Stimulated activated CD4-positive, alpha-beta T cell treated with anti-CD3 and anti-CD28 coated beads, Interleukin-4, amount 100 ng/mL, for 48 hours (primary cell): ENCODE data around the gene KCNAB2.
"Not testable (repeated sequence)": the region's sequence is repeated elsewhere in the genome, so short reads cannot be mapped to it uniquely, and the experiment has no call there.

Source experiments
- DNase-seq, 2 donors: peaks; one replicate each; pipeline ENCODE4 v3.0.0-alpha.2; 2020; ENCODE audit warnings: low read depth in 2 of 2

KCNAB2 gene

DNA sequence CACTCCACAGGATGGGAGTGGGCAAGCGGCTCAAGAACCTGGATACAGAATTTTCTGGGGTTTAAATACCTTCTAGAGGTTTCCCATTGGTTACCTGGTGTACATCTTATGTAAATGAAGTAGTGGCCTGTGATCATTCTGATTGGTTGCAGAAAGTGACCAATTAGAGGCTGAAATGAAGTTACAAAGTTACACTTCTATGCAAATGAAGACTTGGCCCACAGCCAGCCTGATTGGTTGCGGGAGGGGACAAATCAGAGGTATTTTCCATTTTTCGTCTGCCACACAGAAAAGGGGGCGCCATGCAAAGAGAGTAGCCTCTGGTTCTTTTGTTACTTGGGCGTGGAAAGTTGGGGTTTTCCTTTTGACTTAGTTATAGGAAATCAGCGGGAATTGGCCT, 8.9 kb downstream of the KCNAB2 start:
- DNase-seq, result no peak

DNA sequence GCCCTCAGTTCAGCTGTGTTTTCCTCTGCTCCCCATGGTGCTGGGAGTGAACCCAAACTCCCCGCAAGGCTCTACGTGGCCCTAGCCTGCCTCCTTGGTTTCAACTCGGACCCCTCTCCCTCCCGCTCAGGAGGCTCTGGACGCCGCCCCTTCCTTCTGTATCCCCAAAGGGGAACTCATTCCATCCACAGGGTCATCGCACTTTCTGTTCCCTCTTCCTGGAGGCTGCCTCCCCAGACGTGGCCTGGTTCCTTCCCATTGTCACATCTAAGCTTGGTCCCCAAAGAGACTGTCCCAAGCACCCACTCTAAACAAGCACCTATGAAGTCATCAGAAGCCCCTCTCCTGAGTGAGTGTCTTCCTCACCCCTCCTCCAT, 10.9 kb downstream of the KCNAB2 start:
- no peak for DNase-seq

DNA sequence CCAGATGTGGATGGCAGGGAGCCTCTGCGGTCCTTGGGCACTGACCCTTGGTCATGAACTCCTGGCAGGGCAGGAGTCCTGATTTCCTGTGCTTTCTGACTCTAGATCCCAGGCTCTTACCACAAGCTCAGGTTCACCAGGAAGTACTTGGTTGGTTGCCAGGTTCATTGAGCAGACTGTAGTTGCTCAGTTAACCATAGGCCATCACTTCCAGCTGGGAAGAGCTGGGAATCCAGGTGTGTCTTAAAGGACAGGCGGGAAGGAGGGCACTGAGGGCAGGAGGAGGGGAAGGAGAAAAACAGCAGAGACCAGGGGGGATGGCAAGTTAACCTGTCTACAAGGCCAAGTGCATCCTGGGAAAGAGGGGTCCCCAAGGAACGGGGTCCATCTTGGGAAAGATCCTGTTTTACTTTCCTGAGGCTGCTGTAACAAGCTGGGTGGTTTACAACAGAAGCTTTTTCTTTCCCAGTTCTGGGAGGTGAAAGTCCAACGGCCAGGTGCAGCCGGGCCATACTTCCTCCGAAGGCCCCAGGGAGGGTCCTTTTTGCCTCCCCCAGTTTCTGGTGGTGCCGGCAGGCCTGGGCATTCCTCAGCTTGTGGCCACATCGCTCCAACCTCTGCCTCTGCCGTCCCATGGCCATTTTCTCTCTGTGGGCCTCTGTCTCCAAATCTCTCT, 11.6 kb downstream of the KCNAB2 start:
- no peak for DNase-seq

DNA sequence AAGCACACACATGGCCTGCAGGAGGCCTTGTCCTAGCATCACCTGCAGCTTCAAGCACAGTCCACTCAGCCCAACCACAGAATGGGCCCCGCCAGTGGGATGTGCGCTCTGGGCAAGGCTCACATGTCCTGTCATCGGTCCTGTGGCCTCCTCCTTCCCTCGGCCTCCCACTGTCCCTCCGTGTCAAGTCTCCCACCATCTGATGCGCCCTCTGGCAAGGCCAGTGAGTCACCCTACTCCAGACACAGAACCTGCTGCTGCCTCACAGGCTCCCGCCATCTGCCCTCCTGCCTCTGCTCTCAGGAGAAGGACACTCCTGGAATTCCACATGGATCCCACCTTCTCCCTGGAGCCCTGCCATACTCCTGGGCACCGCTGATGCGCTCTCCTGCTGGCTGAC, 14.2 kb downstream of the KCNAB2 start:
- DNase-seq, result no peak

DNA sequence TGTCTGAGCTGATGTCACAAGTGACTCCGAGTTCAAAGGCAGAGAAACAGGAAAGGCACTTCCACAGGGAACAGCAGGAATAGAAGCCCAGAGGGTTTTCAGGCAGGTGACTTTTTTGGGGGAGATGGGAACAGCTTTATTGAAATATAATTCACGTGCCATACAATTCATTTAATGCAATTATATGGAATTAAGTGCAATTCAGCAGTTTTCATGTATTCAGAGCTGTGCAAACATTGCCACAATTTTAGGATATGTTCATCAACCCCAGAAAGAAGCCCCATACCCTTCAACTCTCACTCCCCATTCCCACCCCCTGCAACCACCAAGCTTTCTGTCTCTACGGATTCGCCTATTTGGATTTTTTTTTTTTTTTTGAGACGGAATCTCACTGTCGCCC, 17.0 kb downstream of the KCNAB2 start:
- no peak for DNase-seq

DNA sequence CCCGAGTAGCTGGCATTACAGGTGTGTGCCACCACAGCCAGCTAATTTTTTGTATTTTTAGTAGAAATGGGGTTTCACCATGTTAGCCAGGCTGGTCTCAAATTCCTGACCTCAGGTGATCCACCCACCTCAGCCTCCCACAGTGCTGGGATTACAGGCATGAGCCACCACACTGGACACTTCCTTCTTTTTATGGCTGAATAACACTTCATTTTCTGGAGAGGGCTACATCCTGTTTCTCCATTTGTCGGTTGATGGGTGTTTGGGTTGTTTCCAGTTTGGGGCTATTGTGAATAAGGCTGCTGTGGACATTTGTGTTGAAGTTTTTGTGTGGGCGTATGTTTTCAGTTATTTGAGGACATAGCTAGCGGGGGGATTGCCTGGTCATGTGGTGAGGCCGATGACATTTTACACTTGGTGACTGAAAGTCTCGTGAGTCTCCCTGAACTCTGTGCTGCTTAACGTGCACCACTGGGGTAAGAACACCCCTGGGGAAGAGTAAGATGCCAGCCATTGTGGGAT, 17.9 kb downstream of the KCNAB2 start:
- DNase-seq, result not testable (repeated sequence)

DNA sequence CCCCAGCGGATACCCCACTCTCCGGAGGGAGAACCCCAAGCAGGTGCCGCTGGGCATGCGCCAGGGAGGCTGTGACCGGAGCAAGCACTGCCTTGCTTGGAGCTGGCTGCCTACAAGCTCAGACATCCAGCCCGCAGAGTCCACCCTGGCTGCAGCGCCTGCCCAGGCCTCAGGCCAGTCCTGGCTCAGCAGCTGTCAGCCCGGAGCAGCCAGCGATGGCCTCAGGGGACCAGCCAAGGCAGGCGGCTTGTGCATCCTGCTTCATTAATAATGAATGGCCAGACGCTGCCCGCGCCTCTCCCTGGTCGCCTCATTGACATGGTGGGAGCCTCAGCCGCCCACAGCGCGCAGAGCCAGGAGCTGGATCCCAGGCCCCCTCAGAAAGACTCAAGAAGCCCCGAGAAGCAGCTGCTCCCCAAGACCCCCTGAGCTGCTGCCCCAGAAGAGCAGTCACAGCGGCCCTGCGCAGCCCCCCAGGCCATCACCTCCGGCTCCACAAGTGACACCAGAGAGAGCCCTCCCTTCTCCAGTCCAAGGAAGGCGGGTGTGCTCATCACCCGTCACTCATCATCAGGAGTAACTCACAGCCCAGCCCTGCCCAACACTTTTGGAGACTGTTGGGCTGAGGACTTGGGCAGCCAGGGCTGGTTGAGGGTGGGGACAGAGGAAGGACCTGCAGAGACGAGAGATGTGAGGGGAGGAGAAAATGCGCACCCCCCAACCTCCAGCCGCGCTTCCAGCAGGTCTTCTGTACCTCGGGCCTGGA, 19.6 kb downstream of the KCNAB2 start:
- no peak for DNase-seq

DNA sequence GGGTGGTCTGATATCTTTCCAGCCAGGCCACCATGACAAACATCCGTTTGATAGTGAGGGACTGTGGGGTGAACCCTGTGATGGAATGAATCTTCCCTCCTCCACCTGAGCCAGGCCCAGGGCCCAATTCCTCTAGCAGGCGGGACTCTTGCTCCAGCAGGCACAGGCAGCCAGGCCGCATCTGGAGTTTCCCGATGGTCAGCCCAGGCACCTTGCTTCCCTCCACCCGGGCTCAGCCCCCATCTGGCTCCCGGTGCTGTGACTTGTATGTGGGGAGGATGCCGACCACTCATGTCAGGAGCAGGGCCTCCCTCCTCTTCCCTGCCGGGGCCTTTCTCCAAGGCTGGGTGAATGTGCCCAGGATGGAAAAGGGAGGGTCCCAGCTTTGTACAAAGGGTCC, 21.0 kb downstream of the KCNAB2 start:
- no peak for DNase-seq

DNA sequence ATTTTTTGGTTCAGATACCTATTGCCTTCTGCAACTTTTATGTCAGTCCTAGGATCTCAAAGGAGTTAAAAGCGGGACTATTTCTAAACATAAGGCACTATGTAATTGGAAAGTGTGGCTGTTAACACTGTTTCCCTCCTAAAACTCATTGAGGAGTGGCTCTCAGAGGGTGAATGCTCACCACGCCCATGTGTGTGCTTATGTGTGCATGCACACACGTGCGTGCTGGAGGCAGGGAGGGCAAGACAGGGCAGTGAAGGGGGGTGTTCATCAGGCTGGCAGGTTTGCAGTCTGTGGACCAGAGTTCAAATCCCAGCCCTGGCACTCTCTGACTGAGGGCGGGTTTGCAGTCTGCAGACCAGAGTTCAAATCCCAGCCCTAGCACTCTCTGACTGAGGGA, 22.4 kb downstream of the KCNAB2 start:
- no peak for DNase-seq

DNA sequence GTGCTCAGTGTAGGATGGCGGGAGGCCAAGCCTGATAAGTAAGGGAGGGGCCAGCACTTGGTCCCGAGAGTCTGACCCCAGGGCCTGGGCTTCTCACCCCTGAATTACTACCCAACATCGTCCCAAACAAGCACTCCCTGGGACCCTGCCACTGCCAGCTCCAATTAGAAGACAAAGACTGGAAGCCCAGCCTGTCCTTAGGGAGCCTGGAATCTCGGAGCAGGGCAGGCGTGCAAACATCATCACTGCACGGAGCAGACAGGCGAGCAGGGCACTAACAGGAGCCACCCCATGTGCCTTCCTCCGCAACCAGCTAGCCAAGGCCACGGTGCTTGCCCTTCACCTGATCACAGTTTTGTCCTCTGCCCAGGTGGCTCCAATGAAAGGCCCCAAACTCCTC, 23.2 kb downstream of the KCNAB2 start:
- no peak for DNase-seq

DNA sequence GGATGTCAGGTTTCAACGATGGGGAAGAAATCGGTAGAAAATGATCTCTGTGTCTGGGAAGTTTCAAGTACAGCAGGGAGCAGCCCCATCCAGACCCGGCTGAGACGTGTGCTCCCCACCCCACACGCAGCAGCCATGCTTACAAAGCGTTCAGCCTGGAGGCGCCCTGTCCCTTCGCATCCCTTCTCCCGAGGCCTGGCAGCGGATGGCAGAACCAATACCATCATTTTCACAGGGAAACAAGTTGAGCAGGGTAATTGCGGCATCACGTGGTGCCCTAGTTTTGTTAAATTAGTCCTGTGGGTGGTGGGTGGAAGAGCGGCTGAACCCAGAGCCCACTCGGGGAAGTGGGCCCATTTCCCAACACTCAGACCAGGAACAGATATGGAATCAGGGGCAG, 23.9 kb downstream of the KCNAB2 start:
- DNase-seq, result no peak

DNA sequence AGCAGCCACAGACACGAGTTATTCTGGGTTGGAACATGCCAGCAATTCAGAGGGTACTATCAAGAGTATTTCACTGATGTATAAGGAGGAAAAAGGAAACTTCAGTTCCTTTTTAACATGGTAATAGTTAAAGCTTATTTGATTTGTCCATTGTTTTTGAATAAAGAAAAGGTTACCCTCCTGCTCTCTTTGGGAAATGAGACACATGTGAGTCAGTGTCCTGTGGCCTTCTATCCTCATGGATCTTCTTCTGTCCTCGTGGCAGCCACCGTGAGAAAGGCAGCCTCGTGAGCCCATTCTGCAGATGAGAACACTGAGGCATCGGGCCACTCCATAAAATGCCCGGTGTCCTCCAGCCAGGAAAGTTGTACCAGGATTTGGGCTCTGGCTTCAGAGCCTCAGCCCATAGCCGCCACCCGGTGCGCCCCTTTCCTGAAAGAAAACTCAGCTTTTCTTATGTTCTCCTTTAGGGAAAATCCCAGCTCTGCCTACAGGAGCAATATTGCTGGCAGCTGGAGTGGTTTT, 24.8 kb downstream of the KCNAB2 start:
- no peak for DNase-seq

DNA sequence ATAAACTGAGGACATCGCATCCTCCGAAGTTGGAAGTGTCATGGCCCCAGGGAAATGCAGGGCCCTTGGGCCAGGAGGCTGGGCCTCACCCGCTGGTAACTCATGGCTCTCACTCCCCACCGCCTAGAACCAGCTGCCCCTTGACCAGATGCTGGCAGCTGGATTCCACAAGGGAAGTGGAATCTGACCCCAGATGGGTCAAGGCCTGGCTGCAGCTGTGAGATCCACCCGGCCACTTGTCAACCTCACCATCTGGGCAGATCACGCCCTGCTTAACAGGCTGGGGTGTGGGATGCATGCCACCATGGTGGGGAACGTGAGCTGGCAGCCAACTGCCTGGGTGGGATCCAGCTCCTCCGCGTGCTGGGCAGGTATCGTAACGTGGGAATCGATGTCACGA, 25.5 kb downstream of the KCNAB2 start:
- DNase-seq, result no peak

DNA sequence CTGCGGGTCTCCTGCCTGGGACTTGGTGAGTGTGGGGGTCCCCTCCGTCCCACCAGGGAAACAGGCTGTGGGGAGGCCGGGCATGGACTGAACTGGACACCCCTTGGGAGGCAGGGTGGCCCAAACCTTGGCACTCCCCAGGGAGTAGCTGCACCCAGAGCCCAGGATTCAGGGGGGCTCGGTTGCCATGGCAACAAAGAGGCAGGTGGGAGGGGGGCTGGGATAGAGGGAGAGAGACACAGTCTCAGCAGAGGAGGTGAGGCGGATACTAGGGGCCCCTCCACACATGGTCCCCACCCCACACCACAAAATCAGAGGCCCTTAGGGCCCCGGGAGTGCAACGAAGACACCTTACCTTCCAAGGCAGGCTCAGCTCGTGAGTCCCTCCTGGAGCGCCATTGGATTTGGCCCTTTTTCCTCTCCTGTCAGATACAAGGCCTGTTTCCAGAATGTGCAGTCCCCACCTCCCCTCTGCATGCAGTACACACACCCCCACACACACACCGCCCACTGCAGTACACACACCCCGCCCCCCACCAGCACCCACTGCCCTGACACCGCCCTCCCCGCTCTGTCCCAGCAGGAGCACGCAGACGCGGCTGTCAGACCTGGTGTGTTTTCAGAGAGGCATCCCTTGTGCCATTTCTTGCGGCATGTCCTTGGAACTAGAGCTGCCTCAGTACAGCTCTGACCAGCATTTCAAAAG, 27.2 kb downstream of the KCNAB2 start:
- DNase-seq, result no peak

DNA sequence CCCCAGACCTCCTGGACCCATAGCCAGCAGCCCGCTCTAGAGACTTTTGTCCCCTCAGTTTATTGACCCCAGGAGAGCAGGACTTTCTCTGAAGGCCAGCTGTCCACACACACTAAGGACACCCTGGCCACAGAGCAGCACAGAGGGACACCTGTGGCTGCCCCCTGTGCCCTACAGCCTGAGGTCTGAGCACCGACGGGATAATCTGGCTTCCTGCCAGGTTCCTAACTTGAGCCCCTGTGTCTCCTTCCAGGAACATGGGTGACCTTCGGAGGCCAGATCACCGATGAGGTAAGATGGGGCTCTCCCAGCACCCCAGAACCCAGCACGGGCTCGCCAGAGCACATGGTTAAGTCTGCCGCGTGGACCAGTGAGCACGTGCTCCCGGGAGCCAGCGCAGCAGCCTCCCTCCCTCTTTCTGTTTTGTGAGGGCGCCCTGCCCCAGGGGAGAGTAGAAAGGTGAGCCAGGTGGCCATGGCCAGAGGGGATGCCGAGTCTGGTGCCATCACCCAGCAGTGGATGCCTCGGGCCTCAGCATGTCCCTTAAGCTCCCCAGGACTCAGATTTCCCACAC, 27.9 kb downstream of the KCNAB2 start:
- no peak for DNase-seq

DNA sequence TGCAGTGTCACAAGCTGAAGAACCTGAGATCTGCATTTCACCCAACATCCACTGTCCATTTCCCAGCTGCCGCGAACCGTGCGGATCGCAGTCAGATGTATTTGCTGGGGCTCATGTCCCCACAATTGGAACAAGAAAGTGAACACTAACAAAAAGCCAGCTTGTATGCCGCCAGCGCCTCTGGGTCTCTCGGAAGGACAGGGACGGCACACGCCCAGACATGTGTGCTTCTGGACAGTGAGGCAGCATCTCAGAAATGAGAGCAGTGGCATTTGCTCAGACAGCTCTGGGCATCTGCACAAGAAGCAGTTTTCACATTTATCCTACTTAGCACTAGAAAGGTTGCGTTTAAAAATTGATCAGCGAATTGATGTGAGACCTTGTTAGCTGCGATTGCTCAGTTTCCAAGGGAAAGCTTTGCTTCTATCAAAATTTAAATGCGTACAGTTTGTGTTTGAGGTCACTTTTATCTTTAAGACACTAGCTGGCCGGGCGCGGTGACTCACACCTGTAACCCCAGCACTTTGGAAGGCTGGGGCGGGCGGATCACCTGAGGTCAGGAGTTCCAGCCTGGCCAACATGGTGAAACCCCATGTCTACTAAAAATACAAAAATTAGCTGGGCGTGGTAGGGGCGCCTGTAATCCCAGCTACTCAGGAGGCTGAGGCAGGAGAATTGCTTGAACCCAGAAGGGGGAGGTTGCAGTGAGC, 28.7 kb downstream of the KCNAB2 start:
- no peak for DNase-seq

DNA sequence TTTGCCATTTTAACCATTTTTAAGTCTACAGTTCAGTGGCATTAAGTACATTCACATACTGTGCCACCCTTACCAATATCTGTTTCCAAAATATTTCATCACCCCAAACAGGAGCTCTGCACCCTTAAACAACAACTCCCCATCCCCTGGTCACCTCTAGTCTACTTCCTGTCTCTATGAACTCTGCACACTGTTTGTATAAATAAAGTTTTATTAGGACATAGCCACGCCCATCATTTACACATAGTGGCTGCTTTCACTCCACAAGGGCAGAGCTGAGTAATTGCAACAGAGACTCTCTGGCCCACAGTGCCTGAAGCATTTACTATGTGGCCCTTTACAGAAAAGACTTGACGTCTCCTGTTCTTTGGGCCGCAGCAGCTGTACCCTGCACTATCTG, 30.1 kb downstream of the KCNAB2 start:
- no peak for DNase-seq

DNA sequence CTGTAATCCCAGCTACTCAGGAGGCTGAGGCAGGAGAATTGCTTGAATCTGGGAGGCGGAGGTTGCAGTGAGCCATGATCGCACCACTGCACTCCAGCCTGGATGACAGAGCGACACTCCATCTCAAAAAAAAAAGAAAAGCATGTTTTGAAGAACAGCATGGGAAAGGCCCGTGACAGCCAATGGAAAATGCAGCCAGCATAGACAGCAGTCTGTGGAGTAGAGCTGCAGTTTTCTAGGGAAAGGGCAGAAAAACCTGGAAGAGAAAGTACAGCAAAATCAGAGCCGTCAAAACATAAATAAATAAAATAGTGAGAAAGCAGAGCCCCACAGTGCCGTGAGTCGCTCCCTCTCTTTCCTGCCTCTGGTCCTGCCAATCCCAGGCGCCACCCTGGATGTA, 31.4 kb downstream of the KCNAB2 start:
- DNase-seq, result not testable (repeated sequence)

DNA sequence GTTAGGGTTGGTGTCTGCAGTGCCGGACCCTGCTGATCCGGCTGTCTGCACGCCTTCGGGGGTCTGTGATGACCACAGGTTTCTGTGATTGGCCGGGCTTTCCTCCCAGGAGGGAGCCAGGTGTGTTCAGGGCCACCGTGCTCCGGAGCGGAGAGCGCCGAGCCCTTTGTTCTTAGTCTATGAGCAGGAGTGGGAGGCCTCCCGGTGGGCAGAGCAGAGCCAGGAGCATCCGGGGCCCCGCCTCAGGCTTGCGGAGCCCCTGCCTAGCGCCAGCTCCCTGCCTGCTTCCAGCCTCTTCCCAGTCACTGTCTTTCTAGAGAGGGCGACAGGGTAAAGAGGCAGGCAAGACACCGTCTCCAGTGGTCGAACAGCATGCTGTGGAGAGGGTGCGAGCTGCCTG, 31.8 kb downstream of the KCNAB2 start:
- DNase-seq, result no peak

DNA sequence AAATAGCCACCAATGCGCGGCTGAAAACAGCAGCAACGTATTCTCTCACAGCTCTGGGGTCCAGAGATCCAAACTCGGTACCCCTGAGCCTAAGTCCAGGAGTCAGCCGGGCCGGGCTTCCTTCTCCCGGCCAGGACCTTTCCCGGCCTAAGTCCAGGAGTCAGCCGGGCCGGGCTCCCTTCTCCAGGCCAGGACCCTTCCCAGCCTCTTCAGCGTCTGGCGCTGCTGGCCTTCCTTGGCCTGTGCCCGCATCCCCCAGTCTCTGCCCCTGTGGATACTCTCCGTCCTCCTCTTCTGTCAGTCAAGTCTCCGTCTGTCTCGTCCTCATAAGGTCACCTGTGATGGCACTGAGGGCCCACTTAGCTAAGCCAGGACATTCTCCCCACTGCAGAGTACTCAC, 32.2 kb downstream of the KCNAB2 start:
- no peak for DNase-seq

DNA sequence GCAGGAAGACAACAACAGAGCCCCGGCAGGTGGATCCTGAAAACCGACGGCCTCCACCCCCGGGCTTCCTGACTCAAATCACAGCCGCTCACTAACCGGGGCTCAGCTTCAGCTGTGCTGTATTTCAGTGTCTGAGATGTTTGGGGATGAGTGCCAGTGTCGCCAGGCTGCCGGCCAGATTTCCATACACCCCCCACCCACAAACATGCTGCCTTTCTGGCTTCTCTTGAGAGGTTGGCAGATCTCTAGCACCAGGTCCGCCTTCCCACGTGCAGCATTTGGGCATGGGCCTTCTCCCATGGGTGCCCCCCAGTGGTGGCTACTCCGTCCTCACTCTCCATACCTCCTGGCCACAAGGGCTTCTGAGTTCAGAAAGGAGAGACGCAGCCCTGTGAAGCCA, 34.8 kb downstream of the KCNAB2 start:
- no peak for DNase-seq

DNA sequence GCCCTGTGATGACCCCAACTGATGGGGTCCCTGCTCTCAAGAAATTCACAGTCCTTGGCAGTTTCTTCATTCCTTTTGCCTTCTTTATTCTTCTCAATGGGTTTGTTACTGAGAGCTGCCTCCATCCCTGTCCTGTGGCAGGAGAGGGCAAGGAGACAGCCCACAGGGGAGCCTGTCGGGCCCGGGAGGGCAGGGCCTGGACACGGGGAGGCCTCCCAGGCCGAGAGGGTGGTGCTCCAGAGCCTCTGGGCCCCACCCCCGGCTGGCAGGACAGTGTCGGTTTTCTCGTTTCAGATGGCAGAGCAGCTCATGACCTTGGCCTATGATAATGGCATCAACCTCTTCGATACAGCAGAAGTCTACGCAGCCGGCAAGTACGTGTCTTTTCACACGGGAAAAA, 36.2 kb downstream of the KCNAB2 start:
- DNase-seq, result no peak
